ENCODE measurements around the gene PTGS2.

- no peak for TF ChIP-seq POLR2A (IDR thresholded peaks at IDR 0.05)
- TF ChIP-seq POLR2AphosphoS5 (IDR thresholded peaks at IDR 0.05) = no peak
- TF ChIP-seq CTCF (IDR thresholded peaks at IDR 0.05) = no peak
- TF ChIP-seq EP300 (IDR thresholded peaks at IDR 0.05) = no peak
These were observed 37.1 kb upstream of the PTGS2 start for GRCh38 chr1:186717286-186717685.
